ENCODE data around the gene NFAT5. TPM values are rescaled to one million over a fixed set of nuclear protein-coding genes. Genes with fewer than 3 reads are reported as not detected.
A peak's percentile ranks its signal among the peaks of the same experiment; 100 is the strongest.
"Not testable (repeated sequence)": the region's sequence is repeated elsewhere in the genome, so short reads cannot be mapped to it uniquely, and the experiment has no call there.

Gene NFAT5
- total and polyA plus RNA-seq, 9 of the 15 experiments (the other 6 are each of a cell fraction or from before 2014, with no cell fraction given): 0.78 to 20.5 (median 12.4) TPM

DNA sequence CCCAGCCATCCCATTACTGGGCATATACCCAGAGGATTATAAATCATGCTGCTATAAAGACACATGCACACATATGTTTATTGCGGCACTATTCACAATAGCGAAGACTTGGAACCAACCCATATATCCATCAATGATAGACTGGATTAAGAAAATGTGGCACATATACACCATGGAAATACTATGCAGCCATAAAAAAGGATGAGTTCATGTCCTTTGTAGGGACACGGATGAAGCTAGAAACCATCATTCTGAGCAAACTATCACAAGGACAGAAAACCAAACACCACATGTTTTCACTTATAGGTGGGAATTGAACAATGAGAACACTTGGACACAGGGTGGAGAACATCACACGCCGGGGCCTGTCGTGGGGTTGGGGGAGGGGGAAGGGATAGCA lies 47.9 kb upstream of the NFAT5 start:
- H3K9me1 ChIP-seq (ENCODE audit: control insufficient read depth, insufficient read depth, low read length); H3K27me3 ChIP-seq (ENCODE audit: control insufficient read depth in 2 of 2, insufficient read depth in 2 of 2, low read length in 2 of 2); in situ Hi-C loops (cut with MboI); DNase-seq (ENCODE audit: extremely low read depth in 1 of 4, low spot score in 3 of 4); H3K79me2 ChIP-seq (ENCODE audit: control insufficient read depth, insufficient read depth, low read length); H2AFZ ChIP-seq (ENCODE audit: low read depth, low read length); H3K9me3 ChIP-seq (replicated peaks; ENCODE audit: control insufficient read depth, insufficient read depth, low read depth, low read length); H3K4me1 ChIP-seq (replicated peaks in 1 of 2; ENCODE audit: control insufficient read depth in 2 of 2, insufficient read depth in 2 of 2, low read length in 2 of 2); FAIRE-seq; H3K9ac ChIP-seq (ENCODE audit: insufficient read depth in 1 of 2, low read depth in 2 of 2, low read length in 2 of 2); H3K4me2 ChIP-seq (ENCODE audit: insufficient read depth, low read length); H3K36me3 ChIP-seq (ENCODE audit: control insufficient read depth, insufficient read depth, low read length); intact Hi-C loops (cut with micrococcal nuclease); H3K27ac ChIP-seq (ENCODE audit: extremely low read depth, low read depth, low read length); H4K20me1 ChIP-seq (replicated peaks; ENCODE audit: control insufficient read depth, insufficient read depth, low read length); POLR2A ChIA-PET; BruUV-seq (replicated peaks); ATAC-seq; H3K4me3 ChIP-seq: not testable (repeated sequence)
- CTCF ChIA-PET (ENCODE audit: low intra/inter-chr PET ratio): interaction anchor here (1.2 kb wide), 1 partner anchor 12 kb away, joined by 4 read pairs; no protein-coding TSS in a partner anchor
- WGBS (ENCODE audit: insufficient coverage, low coverage, missing lambda C conversion rate): 43% methylated on average over 3 of the region's 6 CpGs
- peak; percentile 82 for TF ChIP-seq ZNF146 (CRISPR knock-in tag; IDR thresholded peaks at IDR 0.05; ENCODE audit: unreplicated experiment)

DNA sequence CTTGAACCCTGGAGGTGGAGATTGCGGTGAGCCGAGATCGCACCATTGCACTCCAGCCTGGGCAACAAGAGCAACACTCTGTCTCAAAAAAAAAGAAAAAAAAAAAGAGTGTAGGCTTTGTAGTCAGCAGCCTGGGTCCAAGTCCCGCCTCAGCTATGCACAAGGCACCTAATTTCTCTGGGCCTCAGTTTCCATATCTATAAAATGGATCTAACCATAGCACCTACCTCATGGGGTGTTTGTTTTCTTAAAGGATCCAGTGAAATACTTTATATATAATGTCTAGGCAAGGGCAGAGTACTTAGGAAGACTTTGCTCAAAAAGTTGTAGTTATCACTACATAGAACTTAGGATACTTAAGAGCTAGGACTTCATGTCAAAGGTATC lies 45.4 kb upstream of the NFAT5 start:
- WGBS (ENCODE audit: insufficient coverage, low coverage, missing lambda C conversion rate): 71% methylated on average over 4 of the region's 4 CpGs
- no peak overlapping the region for H3K4me3 ChIP-seq
- H3K36me3 ChIP-seq (ENCODE audit: control insufficient read depth, insufficient read depth, low read length): no peaks in the 10 kb centered on the region
- no peaks in the 10 kb centered on the region for H3K27me3 ChIP-seq (ENCODE audit: control insufficient read depth in 2 of 2, insufficient read depth in 2 of 2, low read length in 2 of 2)
- in situ Hi-C loops (cut with MboI) (no loop called here), intact Hi-C loops (cut with micrococcal nuclease) (no loop called here)
- no peak overlapping the region for H2AFZ ChIP-seq (ENCODE audit: low read depth, low read length)
- no peaks in the 10 kb centered on the region for H3K9me1 ChIP-seq (ENCODE audit: control insufficient read depth, insufficient read depth, low read length)
- ATAC-seq (no peak), DNase-seq (ENCODE audit: extremely low read depth in 1 of 4, low spot score in 3 of 4) (no peak), FAIRE-seq (no peak)
- no peaks in the 10 kb centered on the region for H3K79me2 ChIP-seq (ENCODE audit: control insufficient read depth, insufficient read depth, low read length)
- ChIA-PET CTCF (ENCODE audit: low intra/inter-chr PET ratio) (no interaction called here), POLR2A (interaction anchor here (0.7 to 1.9 kb wide), 4 partner anchors 9 to 47 kb away, joined by 3 to 9 read pairs (median 5); no protein-coding TSS in a partner anchor)
- peaks cover 3% of the 10 kb centered on the region; the same call in 1 of the 2 replicates for H3K9me3 ChIP-seq (replicated peaks; ENCODE audit: control insufficient read depth, insufficient read depth, low read depth, low read length)
- no TSS peak for BruUV-seq (replicated peaks)
- no peaks in the 10 kb centered on the region; a peak in 2 of 5 replicates for H3K4me1 ChIP-seq (replicated peaks in 1 of 2; ENCODE audit: control insufficient read depth in 2 of 2, insufficient read depth in 2 of 2, low read length in 2 of 2)
- no peaks in the 10 kb centered on the region for H4K20me1 ChIP-seq (replicated peaks; ENCODE audit: control insufficient read depth, insufficient read depth, low read length)
- H3K9ac ChIP-seq (ENCODE audit: insufficient read depth in 1 of 2, low read depth in 2 of 2, low read length in 2 of 2): no peak overlapping the region
- no peak overlapping the region for H3K27ac ChIP-seq (ENCODE audit: extremely low read depth, low read depth, low read length)
- H3K4me2 ChIP-seq (ENCODE audit: insufficient read depth, low read length): no peak overlapping the region
- no peak for TF ChIP-seq MAFF (IDR thresholded peaks at IDR 0.05; ENCODE audit: low read length)
- no peak for TF ChIP-seq GABPB1 (CRISPR knock-in tag; IDR thresholded peaks at IDR 0.05)
- no peak for TF ChIP-seq THRAP3 (IDR thresholded peaks at IDR 0.05; ENCODE audit: borderline replicate concordance)
- TF ChIP-seq, protein P1, sequence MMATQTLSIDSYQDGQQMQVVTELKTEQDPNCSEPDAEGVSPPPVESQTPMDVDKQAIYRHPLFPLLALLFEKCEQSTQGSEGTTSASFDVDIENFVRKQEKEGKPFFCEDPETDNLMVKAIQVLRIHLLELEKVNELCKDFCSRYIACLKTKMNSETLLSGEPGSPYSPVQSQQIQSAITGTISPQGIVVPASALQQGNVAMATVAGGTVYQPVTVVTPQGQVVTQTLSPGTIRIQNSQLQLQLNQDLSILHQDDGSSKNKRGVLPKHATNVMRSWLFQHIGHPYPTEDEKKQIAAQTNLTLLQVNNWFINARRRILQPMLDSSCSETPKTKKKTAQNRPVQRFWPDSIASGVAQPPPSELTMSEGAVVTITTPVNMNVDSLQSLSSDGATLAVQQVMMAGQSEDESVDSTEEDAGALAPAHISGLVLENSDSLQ (IDR thresholded peaks at IDR 0.05): no peak
- peak; percentile 23; the same call in 1 of the 2 replicates for TF ChIP-seq SMARCA5 (IDR thresholded peaks at IDR 0.05)
- peak; percentile 92 for TF ChIP-seq RBM25 (IDR thresholded peaks at IDR 0.05; ENCODE audit: low read depth, low read length, severe bottlenecking)
- no peak for TF ChIP-seq NCOA1 (IDR thresholded peaks at IDR 0.05; ENCODE audit: low read depth)
- TF ChIP-seq ADNP (tag; IDR thresholded peaks at IDR 0.05): peak; percentile 52; the same call in 1 of the 2 replicates
- no peak for TF ChIP-seq GATAD2A (IDR thresholded peaks at IDR 0.05)
- no peak for TF ChIP-seq GATA2 (CRISPR knock-in tag; IDR thresholded peaks at IDR 0.05)
- TF ChIP-seq PTBP1 (IDR thresholded peaks at IDR 0.05; ENCODE audit: low read depth, low read length): no peak
- TF ChIP-seq POLR2AphosphoS5 (IDR thresholded peaks at IDR 0.05; ENCODE audit: control insufficient read depth, insufficient read depth, low read depth, low read length): no peak
- TF ChIP-seq RAD21 (CRISPR knock-in tag; conservative IDR thresholded peaks at IDR 0.05 in 1 of 2, IDR thresholded peaks at IDR 0.05 in 1 of 2): no peak
- peak; percentile 84 for TF ChIP-seq BCOR (IDR thresholded peaks at IDR 0.05)
- no peak for TF ChIP-seq TEAD2 (tag; IDR thresholded peaks at IDR 0.05)
- TF ChIP-seq ELF1 (tag; IDR thresholded peaks at IDR 0.05): no peak
- no peak for TF ChIP-seq MBD2 (IDR thresholded peaks at IDR 0.05; ENCODE audit: borderline replicate concordance, low read depth)
- TF ChIP-seq TAF1 (IDR thresholded peaks at IDR 0.05; ENCODE audit: control insufficient read depth, extremely low read depth, insufficient read depth, low read length, severe bottlenecking): no peak

Data from K562 (cell line).